HCT116 (cell line): ENCODE data around the gene CAPRIN2. TPM values are rescaled to one million over a fixed set of nuclear protein-coding genes. Genes with fewer than 3 reads are reported as not detected.

Experiments used
- ATAC-seq: fragments of 200-7000 bp; cut with Tn5 transposase; 2 replicates; pipeline ENCODE4 v1.9.1; 2020; ENCODE audit warnings: mild to moderate bottlenecking, moderate library complexity
- BruUV-seq: library from RNA; stranded (reverse); fragments of 400-500 nt; replicated peaks from 2 replicates; lab custom pipeline; 2021; lab: Mats Ljungman, UMichigan
- CTCF ChIA-PET: fragments of 300-600 bp; sonication (Branson Sonifier 250); formaldehyde crosslinking; loops from one replicate; lab custom pipeline; 2021; ENCODE audit warnings: antibody characterized with exemption; lab: Charles Lee
- POLR2A ChIA-PET: fragments of 300-600, 350-600 bp; sonication (Branson Sonifier 250); formaldehyde crosslinking; loops from one replicate; lab custom pipeline; 2021; ENCODE audit warnings: antibody characterized with exemption; lab: Charles Lee
- RAD21 ChIA-PET, 2 experiments: fragments of 300-600 bp; sonication (Branson Sonifier 250); formaldehyde crosslinking; loops; one replicate each; lab custom pipeline; 2023; ENCODE audit warnings: low total read pairs in 2 of 2; ENCODE audit not compliant: uncharacterized antibody in 2 of 2, unreplicated experiment in 2 of 2, low non-redundant PET in 1 of 2; lab: Charles Lee
- DNase-seq: peaks from one replicate; pipeline ENCODE4 v3.0.0-alpha.2; 2010; ENCODE audit warnings: low read depth, low spot score
- H2AFZ ChIP-seq: fragments of 200-600 bp; shearing (Covaris generic), sonication (generic); 2 replicates; pipeline ENCODE4 v1.6.1; 2017; ENCODE audit warnings: low read depth, mixed run types, mixed read lengths, antibody characterized with exemption, low read length; ENCODE audit not compliant: poor library complexity, severe bottlenecking
- H3K27ac ChIP-seq: 2 replicates; pipeline ENCODE4 v1.5.1; 2012; ENCODE audit warnings: low read depth, low read length
- H3K27me3 ChIP-seq: fragments of 200-600 bp; sonication (generic); 2 replicates; pipeline ENCODE4 v1.6.1; 2016; ENCODE audit warnings: mixed run types, low read length, mixed read lengths; ENCODE audit not compliant: insufficient read depth
- H3K36me3 ChIP-seq, 2 experiments: fragments of 200-500 bp in 1 of 2; fragments of 200-600 bp in 1 of 2; sonication (Bioruptor generic) in 1 of 2; sonication (generic) in 1 of 2; 2 replicates each; pipeline versions ENCODE4 v1.5.1 to v1.6.1; 2014 to 2016; ENCODE audit warnings: low read length in 2 of 2, inconsistent platforms in 1 of 2, mixed read lengths in 1 of 2, mixed run types in 1 of 2; ENCODE audit not compliant: insufficient read depth in 2 of 2, control insufficient read depth in 1 of 2
- H3K4me1 ChIP-seq, 2 experiments: fragments of 200-600 bp in 1 of 2; sonication (generic) in 1 of 2; 2 replicates each; pipeline versions ENCODE4 v1.5.1 to v1.6.1; 2012 to 2017; ENCODE audit warnings: low read length in 2 of 2, inconsistent platforms in 1 of 2, mild to moderate bottlenecking in 1 of 2, mixed read lengths in 1 of 2, mixed run types in 1 of 2, moderate library complexity in 1 of 2; ENCODE audit not compliant: insufficient read depth in 2 of 2, control insufficient read depth in 1 of 2
- H3K4me2 ChIP-seq: fragments of 200-600 bp; sonication (generic); 2 replicates; pipeline ENCODE4 v1.6.1; 2017; ENCODE audit warnings: mixed run types, low read length, mixed read lengths
- H3K4me3 ChIP-seq, 2 experiments: fragments of 200-600 bp in 1 of 2; sonication (generic) in 1 of 2; replicated peaks in 1 of 2; 2 replicates each; pipeline ENCODE4 v1.5.1; 2011 to 2016; ENCODE audit warnings: low read length in 2 of 2, control low read depth in 1 of 2, low read depth in 1 of 2, mild to moderate bottlenecking in 1 of 2, mixed read lengths in 1 of 2, mixed run types in 1 of 2
- H3K79me2 ChIP-seq: fragments of 200-600 bp; sonication (generic); 2 replicates; pipeline ENCODE4 v1.6.1; 2017; ENCODE audit warnings: mild to moderate bottlenecking, mixed run types, low read length, moderate library complexity, mixed read lengths; ENCODE audit not compliant: insufficient read depth
- H3K9ac ChIP-seq: fragments of 200-600 bp; sonication (generic); 2 replicates; pipeline ENCODE4 v1.6.1; 2016; ENCODE audit warnings: low read length, mixed read lengths
- H3K9me2 ChIP-seq: fragments of 200-600 bp; sonication (generic), shearing (Covaris generic); 2 replicates; pipeline ENCODE4 v1.6.1; 2017; ENCODE audit warnings: mixed run types, mild to moderate bottlenecking, moderate library complexity; ENCODE audit not compliant: insufficient read depth
- H3K9me3 ChIP-seq, 2 experiments: fragments of 200-500 bp in 1 of 2; fragments of 200-600 bp in 1 of 2; sonication (Bioruptor generic) in 1 of 2; sonication (generic) in 1 of 2; 2 replicates each; pipeline ENCODE4 v1.6.1; 2014 to 2017; ENCODE audit warnings: low read length in 2 of 2, mixed read lengths in 2 of 2, inconsistent platforms in 1 of 2, low read depth in 1 of 2, mild to moderate bottlenecking in 1 of 2, mixed run types in 1 of 2, moderate library complexity in 1 of 2; ENCODE audit not compliant: control insufficient read depth in 1 of 2, insufficient read depth in 1 of 2
- H4K20me1 ChIP-seq: fragments of 200-600 bp; sonication (generic), shearing (Covaris generic); 2 replicates; pipeline ENCODE4 v1.6.1; 2017; ENCODE audit warnings: mixed run types, mild to moderate bottlenecking, moderate library complexity; ENCODE audit not compliant: insufficient read depth
- JUND ChIP-seq: IDR thresholded peaks from 2 replicates; pipeline ENCODE4 v1.6.1; 2012
- POLR2A ChIP-seq: IDR thresholded peaks from 2 replicates; pipeline ENCODE4 v1.7.0; 2011; ENCODE audit warnings: borderline replicate concordance; ENCODE audit not compliant: insufficient read depth, insufficient read length; ENCODE audit errors: extremely low read depth
- POLR2AphosphoS5 ChIP-seq: IDR thresholded peaks from 2 replicates; pipeline ENCODE4 v1.6.1; 2011; ENCODE audit warnings: mild to moderate bottlenecking, low read depth, low read length, moderate library complexity
- SIN3A ChIP-seq: IDR thresholded peaks from 2 replicates; pipeline ENCODE4 v1.6.1; 2012; ENCODE audit warnings: low read depth
- SRF ChIP-seq: IDR thresholded peaks from 2 replicates; pipeline ENCODE4 v1.6.1; 2012; ENCODE audit warnings: low read depth
- TCF7L2 ChIP-seq: IDR thresholded peaks from 2 replicates; pipeline ENCODE4 v1.7.0; 2011; ENCODE audit warnings: borderline replicate concordance, inconsistent platforms; ENCODE audit not compliant: insufficient read depth, insufficient read length; ENCODE audit errors: extremely low read depth
- intact Hi-C: fragments of 100-400 bp; cut with micrococcal nuclease; formaldehyde crosslinking; loops from 2 replicates; pipeline ENCODE4 v1.10.0; 2022
- total RNA-seq: library from RNA; stranded (reverse); gene quantifications from one replicate; pipeline ENCODE4 v1.2.1, GENCODE V29; 2021; ENCODE audit not compliant: unreplicated experiment
- TF ChIP-seq, protein P1 (sequence below), 3 experiments: fragments of 200-600 bp in 1 of 3; sonication (generic) in 1 of 3; IDR thresholded peaks in 2 of 3; conservative IDR thresholded peaks in 1 of 3; 2 replicates each; pipeline ENCODE4 v1.5.1; 2012 to 2017; ENCODE audit warnings: low read depth in 2 of 3, low read length in 2 of 3, antibody characterized with exemption in 1 of 3, borderline replicate concordance in 1 of 3, control low read depth in 1 of 3, mild to moderate bottlenecking in 1 of 3, mixed read lengths in 1 of 3, mixed run types in 1 of 3, moderate library complexity in 1 of 3; ENCODE audit not compliant: insufficient read depth in 1 of 3

The CAPRIN2 gene
- total RNA-seq, 1 experiment from 2014 or later, result 30.8 TPM

DNA sequence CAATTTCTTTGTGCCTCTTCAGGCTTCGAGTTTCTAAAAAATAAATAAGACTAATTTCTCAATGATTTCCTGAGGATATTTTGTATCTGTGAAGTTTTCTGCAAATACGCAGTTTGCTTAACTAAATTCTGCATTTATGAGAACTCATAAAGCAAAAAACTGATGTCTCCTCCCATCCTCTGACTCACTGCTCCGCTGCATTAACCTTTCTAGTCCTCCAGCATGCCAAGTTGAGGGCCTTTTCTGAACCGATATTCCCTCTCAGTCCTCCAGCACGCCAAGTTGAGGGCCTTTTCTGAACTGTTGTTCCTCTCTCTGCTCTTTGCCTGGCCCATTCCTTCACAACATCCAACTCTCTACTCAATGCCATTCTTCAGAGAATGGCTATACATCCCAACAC, 62.3 kb downstream of the CAPRIN2 start (continued):
- TF ChIP-seq, protein P1, sequence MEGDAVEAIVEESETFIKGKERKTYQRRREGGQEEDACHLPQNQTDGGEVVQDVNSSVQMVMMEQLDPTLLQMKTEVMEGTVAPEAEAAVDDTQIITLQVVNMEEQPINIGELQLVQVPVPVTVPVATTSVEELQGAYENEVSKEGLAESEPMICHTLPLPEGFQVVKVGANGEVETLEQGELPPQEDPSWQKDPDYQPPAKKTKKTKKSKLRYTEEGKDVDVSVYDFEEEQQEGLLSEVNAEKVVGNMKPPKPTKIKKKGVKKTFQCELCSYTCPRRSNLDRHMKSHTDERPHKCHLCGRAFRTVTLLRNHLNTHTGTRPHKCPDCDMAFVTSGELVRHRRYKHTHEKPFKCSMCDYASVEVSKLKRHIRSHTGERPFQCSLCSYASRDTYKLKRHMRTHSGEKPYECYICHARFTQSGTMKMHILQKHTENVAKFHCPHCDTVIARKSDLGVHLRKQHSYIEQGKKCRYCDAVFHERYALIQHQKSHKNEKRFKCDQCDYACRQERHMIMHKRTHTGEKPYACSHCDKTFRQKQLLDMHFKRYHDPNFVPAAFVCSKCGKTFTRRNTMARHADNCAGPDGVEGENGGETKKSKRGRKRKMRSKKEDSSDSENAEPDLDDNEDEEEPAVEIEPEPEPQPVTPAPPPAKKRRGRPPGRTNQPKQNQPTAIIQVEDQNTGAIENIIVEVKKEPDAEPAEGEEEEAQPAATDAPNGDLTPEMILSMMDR (IDR thresholded peaks at IDR 0.05 in 2 of 3, conservative IDR thresholded peaks at IDR 0.05 in 1 of 3; ENCODE audit: borderline replicate concordance in 1 of 3, insufficient read depth in 1 of 3, low read depth in 2 of 3, low read length in 2 of 3), result no peak
- no peak for TF ChIP-seq SRF
- TF ChIP-seq SIN3A, result no peak

DNA sequence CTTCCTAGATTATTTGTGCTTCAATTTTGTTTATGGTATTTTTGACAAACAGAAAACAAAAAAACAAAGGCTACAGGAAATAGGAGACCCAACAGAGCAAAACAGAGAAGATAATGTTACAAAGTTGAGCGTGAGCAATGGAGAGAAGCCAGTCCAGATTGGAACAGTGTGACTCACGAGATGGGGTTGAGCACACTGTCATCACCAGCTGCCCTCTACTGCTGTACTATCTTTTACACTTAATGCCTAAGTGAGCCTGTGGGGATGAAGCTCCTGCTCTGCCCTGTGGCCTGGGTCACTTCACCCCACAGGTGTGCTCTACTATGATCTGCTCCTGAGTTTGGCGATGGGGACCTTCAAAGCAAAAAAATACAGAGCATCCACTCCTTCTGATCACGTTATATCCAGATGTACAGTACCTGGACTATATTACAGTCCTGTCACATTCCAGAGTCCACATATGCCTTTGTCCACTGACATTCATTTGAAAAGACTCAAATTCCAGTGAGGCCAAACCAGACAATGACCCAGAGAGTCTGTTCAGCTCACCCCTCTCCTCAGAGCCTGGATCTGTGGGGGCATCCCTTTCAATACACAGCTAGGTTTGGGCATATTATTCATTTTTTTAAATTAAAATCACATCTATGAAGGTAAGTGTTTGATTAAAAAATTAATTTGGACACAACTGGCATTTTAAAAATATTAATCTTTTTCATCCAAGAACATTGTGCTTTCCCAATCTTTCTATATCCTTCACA, 63.5 kb downstream of the CAPRIN2 start:
- Histone ChIP-seq H2AFZ (no peak overlapping the region), H4K20me1 (no peaks in the 10 kb centered on the region), H3K9ac (no peak overlapping the region), H3K27ac (no peak overlapping the region), H3K4me1 (peaks cover 10 to 28% of the 10 kb centered on the region in 2 experiments; a peak in 3 of 4 replicates), H3K9me2 (no peaks in the 10 kb centered on the region), H3K36me3 (no peaks in the 10 kb centered on the region; a peak in 2 of 4 replicates), H3K4me2 (peak overlapping the region; percentile 7; the same call in 1 of the 2 replicates), H3K9me3 (no peaks in the 10 kb centered on the region), H3K27me3 (no peaks in the 10 kb centered on the region), H3K4me3 (no peak overlapping the region), H3K79me2 (peaks cover 79% of the 10 kb centered on the region)
- TF ChIP-seq TCF7L2 (no peak), POLR2AphosphoS5 (no peak), POLR2A (no peak), JUND (0 out of 2 replicates have a peak, but pooled peaks have one; percentile 9)
- intact Hi-C loops, result no loop called here
- ChIA-PET RAD21 (no interaction called here), POLR2A (no interaction called here), CTCF (no interaction called here)
- DNase-seq (no peak), ATAC-seq (peak; percentile 22; the same call in 1 of the 2 replicates)
- no TSS peak for BruUV-seq
